ENCODE data around the gene GPX2.

The GPX2 gene

DNA sequence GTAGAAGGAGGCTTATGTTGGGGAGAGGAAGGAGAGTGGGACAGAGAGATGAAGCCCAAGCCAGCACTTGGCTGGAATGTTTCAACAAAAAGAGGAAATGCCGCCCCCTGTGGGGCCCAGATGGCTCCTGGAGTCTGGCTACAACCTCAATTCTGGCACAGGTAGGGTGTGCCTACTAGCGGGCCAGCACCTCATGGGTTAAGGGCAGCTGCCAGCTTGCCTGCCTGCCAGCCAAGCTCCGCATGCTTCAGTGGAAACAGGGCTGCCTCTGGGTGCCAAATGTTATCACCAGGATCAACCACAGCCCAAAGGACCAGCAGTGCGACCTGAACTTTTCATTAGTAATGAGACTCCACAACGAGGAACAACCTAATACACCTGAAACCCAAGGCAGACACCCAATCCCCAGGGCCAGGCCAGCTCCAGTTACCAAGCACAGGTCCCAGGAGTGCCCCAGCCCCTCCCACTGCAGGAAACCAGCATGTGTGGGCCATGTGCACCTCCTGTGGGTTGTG lies 18.3 kb upstream of the GPX2 start:
- no peak for DNase-seq (ENCODE audit: low read depth in 2 of 2)

DNA sequence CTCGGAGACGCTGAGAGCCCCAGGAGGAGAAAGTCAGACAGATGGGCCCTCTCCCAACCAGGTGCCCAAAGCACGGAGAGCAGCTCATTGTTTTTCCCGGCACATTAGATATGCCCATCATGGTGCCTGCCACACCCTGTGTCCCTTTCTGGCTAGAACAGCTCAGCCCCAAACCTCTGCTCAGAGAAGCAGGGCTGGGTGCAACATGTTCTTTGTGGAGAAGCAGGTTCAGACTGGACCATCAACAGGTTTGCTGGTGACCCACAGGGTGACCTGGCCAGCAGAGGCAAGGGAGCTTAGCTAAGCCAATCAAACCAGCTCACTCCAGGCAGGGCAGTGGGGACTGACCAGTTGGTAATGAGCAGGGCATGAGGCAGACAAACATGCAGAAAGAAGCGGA lies 16.2 kb upstream of the GPX2 start:
- no peak for DNase-seq (ENCODE audit: low read depth in 2 of 2)

GRCh38 chr14:64958201-64958600 lies 15.7 kb upstream of the GPX2 start:
- DNase-seq (ENCODE audit: low read depth in 2 of 2) = no peak

DNA sequence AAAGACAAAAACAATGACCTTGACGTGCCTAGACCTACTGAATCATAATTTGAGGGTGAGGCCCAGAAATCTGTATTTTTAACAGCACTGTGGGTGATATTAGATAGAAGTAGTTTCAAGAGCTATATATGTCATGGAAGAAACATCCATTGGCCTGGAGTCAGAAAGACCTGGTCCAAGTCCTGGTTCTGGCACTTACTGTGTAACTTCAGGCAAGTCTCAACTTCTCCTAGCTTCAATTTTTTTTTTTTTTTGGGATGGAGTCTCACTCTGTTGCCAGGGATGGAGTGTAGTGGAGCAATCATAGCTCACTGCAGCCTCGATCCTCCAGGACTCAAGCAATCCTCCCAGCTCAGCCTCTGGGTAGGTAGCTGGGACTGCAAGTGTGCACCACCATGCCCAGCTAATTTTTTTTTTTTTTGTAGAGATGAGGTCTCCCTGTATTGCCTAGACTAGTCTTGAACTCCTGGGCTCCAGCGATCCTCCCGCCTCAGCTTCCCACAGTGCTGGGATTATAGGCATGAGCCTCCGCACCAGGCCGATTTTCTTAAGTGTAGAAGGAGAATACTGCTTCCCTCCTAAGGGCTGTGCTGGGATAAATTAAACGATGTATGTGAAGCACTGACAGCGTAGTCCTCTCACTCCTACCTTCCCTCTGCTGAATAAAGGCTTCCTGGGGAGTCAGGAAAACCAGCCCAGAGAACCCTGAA lies 14.3 kb upstream of the GPX2 start:
- no peak for DNase-seq (ENCODE audit: low read depth in 2 of 2)

GRCh38 chr14:64955297-64955696 lies 12.8 kb upstream of the GPX2 start:
- no peak for DNase-seq (ENCODE audit: low read depth in 2 of 2)

- no peak for DNase-seq (ENCODE audit: low read depth in 2 of 2)
These were observed 12.1 kb upstream of the GPX2 start for GRCh38 chr14:64954491-64955240.

DNA sequence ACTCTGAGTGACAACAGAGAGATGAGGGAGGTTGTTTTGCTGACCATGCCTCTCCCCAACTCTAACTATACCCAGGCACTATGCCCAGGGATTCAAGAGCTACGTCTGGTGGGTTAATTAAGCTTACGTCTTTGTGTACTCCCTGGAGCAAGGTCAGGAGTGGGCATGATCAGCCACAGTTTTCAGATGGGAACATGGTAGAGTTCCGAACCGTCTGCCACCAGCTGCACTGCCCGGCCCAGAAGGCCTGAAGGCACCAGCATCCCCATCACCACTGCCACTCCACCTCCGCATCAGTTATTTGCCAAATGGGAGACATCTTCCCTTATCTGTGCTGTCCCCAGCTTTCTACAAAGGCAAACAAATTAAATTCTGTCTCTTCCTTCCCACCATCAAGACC lies 11.1 kb upstream of the GPX2 start:
- DNase-seq (ENCODE audit: low read depth in 2 of 2) = no peak

DNA sequence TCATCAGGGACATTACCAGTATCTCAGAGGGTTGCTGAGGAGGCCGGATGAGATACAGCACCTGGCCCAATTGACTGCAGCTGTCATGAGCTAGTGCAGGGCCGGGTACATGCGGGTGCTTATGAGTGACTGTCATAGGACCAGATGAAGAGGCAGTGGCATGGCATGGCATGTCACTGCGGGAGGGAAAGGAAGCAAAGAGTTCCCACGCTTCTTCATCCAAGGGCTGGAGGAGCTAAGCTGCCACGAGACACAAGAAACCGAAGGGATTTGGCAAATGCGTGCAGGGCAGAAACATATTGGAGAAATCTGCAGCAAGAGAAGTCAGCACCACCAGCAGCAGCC lies 10.7 kb upstream of the GPX2 start:
- no peak for DNase-seq (ENCODE audit: low read depth in 2 of 2)

DNA sequence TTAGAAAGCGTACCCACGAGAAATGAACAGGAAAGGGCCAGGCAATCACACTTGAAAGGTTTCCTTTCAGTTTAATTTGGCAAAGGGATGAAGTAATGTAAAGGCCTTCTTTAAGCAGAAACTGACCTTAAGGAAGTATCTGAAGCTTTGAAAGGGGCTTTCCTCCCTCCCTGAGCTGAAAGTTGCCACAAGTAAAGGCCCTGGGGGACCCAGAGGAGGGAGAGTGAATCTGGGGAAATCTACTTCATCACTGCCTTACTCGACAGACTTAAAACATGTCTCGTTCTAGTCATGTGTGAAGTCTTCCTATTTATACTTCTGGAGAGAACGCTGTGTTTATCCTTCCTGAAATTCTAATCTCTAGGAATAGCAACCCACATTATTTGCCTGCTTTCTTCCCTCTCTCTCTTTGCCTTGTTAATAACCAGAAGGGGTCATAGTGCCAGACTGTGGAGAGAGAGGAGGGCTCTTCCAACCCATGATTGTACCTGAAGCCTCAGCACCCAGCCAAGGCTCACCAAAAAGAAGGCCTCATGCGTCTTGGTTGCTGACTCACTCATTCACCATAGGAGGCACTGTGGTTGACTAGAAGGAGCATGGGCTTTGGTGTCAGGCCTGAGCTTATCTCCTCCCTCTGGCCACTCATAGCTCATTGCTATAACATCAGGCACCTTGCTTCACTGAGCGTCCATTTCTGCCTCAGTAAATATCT lies 10.2 kb upstream of the GPX2 start:
- DNase-seq (ENCODE audit: low read depth in 2 of 2) = no peak

- no peak for DNase-seq (ENCODE audit: low read depth in 2 of 2)
These were observed 9.2 kb upstream of the GPX2 start for GRCh38 chr14:64951724-64952123.

DNA sequence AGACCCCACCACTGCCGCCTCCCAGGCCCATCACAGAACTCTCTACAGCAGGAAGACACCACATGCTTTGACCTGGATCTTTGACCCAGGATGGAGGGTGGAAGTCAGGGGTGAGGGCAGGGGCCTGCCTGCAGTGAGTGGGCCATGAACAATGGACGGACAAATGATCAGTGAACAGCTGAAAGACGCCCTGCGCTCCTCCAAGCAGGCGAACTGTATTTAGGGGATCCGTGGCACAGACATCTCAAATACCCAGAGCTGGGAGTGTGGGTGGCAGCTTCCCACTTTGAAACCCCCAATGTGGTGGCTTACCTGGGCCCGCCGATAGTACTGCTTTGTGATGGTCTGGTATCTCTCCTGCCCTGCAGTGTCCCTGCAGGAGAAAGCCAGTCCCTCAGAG lies 8.7 kb upstream of the GPX2 start:
- DNase-seq (ENCODE audit: low read depth in 2 of 2) = no peak

GRCh38 chr14:64950889-64951288 lies 8.3 kb upstream of the GPX2 start:
- no peak for DNase-seq (ENCODE audit: low read depth in 2 of 2)

- no peak for DNase-seq (ENCODE audit: low read depth in 2 of 2)
These were observed 6.2 kb upstream of the GPX2 start for GRCh38 chr14:64948612-64949210.

DNA sequence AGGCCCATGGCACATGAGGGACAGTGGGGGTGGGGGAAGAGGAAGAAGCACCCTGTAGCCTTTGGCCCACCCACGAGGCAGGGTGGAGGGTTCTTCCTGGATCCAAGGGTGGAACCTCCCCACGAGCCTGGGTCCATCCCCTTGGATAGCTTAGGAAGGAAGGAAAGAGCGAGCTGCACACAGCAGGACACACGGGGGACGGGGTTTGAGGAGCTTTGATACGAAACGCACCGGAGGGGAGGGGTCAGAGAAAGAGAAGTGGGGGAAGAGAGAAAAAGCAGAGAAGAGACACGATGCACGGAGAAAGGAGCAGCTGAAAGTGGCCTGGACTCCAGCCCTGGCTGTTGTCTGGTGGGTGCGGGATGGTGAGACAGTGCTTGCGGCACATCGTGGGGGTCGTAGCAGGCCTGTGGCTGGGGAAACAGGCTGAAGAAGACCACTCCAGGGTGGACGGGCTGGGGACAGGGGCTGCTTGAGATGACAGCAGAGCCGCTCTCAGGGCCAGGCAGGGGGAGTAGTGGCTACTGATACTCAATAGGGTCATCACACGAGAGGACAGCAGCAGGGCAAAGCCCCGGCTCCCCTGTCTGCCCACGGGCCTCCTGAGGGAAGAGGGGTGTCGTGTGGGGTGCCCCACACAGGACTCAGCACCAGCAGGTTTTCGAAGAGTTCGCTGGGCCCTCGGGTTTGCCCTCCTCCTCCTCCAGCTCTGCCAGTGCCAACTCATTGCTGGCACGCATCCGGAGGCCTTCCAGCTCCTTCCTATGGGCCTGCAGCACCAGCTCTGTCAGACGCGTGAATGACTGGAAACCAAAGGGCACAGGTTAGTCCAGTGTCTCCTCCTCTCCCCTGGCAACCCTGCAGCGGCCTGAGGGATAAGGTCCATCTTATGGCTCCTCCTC lies 5.4 kb upstream of the GPX2 start:
- DNase-seq (ENCODE audit: low read depth in 2 of 2) = no peak

DNA sequence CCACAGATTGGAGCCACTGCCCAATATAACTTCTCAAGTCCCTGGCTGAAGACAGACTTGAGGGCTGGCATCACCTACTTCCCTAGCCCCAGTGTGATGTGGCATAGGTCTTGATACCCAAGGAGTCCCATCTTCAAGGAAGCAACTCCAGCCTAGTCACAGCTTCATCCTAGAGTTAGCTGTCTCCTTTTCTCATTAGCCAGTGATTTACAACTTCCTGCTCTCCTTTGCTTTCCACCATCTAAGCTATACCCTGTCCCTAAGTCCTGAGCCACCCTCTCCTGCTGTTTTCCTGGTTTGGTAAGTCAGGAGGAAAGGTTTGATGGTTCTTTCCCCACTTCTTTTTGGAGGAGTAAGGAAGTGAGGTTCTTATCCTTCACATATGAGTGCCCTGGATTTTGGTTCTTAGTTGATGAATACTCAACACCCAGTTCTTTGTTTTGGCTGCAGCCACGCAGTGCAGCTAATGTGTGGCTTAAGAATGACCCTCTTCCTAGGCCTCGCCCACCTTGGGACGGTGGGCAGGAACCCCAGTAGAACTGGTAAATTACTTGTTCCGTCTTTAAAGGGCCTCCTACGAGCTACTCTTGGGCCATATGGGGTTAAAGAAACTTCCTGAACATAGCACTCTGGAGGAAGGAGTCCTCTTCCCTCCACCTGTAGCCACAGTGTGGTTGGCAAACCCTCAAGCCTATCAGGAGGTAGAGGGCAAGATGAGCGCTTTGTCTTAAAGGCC lies 3.9 kb upstream of the GPX2 start:
- no peak for DNase-seq (ENCODE audit: low read depth in 2 of 2)

DNA sequence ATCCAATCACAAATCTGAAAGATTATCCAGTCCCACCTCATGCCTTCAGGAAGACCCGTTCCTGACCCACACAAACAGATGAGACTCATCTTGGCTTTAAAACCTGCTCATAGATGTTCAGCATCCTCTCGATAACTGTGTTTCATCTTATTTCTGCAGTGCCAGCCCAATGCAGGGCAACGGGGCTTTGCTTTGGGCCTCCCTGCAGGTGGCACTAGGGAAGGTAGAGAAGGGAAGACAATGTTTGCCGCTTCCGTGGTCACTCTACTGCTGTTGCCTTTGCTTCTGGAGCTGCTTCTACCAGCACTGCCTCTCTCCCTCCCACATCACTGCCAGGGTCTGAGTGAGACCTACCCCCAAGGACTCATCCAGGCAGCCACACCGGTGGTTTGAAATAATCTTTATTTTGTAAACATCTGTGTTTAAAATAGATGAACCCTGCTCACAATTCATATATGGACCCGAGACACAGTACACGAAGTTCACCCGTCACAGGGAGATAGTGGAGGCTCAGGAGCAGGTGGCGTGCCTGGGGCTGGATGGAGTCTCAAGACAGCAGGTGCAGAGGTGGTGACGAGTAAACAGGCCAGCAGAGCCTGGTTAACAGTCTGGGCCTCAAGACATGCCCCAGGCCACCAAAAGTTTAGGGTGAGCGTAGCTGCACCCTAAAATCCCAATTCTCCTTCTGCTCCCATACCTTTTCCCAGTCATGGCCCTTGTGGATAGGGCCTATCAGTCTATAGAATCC lies 3.1 kb upstream of the GPX2 start:
- no peak for DNase-seq (ENCODE audit: low read depth in 2 of 2)

- no peak for DNase-seq (ENCODE audit: low read depth in 2 of 2)
These were observed 2.3 kb upstream of the GPX2 start for GRCh38 chr14:64944861-64945260.

GRCh38 chr14:64944041-64944440 lies 1.5 kb upstream of the GPX2 start:
- DNase-seq (ENCODE audit: low read depth in 2 of 2) = no peak

- no peak for DNase-seq (ENCODE audit: low read depth in 2 of 2)
These were observed 1.0 kb upstream of the GPX2 start for GRCh38 chr14:64943556-64943955.

DNA sequence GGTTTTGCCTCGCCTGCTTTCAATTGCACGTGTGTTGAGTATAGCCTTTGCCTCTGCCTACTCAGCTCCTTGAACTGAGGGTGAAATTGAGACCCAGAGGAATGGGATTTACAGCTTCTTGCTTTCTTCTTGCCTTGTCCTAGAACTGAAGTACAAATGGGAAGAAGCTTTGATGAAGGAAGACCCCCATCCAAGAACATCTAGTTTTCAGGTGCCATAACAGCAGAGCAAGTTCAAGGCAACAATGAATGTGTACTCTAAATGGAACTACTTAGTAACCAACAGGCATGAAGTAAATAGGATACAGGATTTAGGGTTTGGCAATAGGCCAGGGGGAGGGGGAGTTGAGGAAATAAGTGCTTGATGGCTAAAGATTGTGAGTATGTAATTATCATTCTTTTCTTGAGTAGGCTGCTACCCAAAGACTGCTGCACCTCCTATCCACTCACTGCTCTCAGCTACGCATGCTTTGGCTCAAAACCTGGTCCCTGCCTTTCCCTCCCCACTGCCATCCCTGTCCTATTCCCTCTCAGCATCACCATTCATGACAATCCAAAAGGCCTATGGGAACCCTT lies 2.1 kb downstream of the GPX2 start:
- DNase-seq (ENCODE audit: low read depth in 2 of 2) = no peak
